Omental fat pad (tissue), 4 donors: ENCODE measurements around the gene KRT74. TPM values are rescaled to one million over a fixed set of nuclear protein-coding genes. Genes with fewer than 3 reads are reported as not detected.

ENCODE experiments used
- ATAC-seq: fragments of 150-250 bp; one replicate; pipeline ENCODE4 v1.9.1; 2016; ENCODE audit warnings: mild to moderate bottlenecking, moderate library complexity; ENCODE audit not compliant: low FRiP score
- DNase-seq: peaks from one replicate; pipeline ENCODE4 v3.0.0-alpha.2; 2019; ENCODE audit warnings: low spot score
- total RNA-seq, 4 donors: library from RNA; depleted of rRNA; stranded (reverse); fragments of >200 nt; gene quantifications; one replicate each; pipeline ENCODE4 v1.1.0, GENCODE V29; 2016
- TF ChIP-seq, protein P1 (sequence below), 3 donors: fragments of 450-650 bp; IDR thresholded peaks; one replicate each; pipeline ENCODE4 v1.5.1; 2016 to 2017; ENCODE audit warnings: antibody characterized with exemption in 3 of 3, mild to moderate bottlenecking in 3 of 3, moderate library complexity in 2 of 3

KRT74 gene
- total RNA-seq, 4 donors from 2014 or later, result not detected

DNA sequence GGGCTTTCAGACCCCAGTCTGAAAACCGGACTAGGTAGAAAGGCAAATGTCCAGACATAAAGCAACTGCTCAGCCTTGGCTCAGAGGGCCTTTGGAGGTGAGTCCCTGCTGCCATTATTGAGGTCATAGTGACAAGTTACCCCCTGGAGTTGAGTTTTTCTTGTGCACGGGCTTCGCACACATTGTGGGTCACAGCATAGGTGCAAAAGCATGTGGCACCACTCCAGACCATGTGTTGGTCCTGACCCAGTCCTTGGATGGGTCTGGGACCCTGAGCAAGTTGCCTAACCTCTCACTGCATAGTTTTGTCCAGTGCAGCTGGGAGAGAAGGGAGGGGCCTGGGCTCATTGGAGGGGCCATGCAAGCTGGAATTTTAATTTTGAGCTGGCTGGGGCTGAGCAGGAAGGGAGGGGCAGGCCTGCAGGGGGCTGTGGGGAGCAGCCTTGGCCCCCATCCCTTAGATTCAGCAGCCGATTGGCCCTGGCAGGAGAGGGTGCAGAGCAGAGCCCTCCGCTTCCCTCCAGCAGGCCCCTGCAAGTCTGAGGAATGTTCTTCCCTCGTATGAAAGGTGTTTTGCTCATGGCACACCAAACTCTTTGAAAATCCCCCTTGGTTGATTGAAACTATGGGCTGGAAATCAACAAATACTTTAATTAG is 49.3 kb downstream of the KRT74 start:
- TF ChIP-seq, protein P1, sequence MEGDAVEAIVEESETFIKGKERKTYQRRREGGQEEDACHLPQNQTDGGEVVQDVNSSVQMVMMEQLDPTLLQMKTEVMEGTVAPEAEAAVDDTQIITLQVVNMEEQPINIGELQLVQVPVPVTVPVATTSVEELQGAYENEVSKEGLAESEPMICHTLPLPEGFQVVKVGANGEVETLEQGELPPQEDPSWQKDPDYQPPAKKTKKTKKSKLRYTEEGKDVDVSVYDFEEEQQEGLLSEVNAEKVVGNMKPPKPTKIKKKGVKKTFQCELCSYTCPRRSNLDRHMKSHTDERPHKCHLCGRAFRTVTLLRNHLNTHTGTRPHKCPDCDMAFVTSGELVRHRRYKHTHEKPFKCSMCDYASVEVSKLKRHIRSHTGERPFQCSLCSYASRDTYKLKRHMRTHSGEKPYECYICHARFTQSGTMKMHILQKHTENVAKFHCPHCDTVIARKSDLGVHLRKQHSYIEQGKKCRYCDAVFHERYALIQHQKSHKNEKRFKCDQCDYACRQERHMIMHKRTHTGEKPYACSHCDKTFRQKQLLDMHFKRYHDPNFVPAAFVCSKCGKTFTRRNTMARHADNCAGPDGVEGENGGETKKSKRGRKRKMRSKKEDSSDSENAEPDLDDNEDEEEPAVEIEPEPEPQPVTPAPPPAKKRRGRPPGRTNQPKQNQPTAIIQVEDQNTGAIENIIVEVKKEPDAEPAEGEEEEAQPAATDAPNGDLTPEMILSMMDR (IDR thresholded peaks at IDR 0.05), result no peak
- ATAC-seq, result no peak
- no peak for DNase-seq

DNA sequence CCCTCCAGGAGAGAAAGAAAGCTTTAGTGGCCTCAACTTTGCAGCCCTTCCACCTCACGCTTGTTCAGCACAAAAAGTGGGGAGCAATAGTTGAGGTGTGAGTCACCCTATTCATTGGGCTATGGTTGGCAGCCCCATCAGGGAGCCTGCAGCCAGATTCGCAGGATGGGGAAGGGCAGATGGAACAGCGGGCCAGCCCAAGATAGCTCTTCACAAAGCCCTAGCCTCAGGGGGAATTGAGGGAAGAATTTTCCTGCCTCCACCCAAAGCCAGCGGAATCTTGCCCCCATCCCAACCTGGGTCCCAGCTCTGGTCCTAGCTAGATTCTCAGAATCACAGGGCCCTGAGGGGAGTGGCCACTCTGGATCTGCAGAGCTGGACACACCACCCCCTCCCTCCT is 49.8 kb downstream of the KRT74 start:
- ATAC-seq (no peak), DNase-seq (no peak)
- TF ChIP-seq, protein P1 (IDR thresholded peaks at IDR 0.05), result no peak

DNA sequence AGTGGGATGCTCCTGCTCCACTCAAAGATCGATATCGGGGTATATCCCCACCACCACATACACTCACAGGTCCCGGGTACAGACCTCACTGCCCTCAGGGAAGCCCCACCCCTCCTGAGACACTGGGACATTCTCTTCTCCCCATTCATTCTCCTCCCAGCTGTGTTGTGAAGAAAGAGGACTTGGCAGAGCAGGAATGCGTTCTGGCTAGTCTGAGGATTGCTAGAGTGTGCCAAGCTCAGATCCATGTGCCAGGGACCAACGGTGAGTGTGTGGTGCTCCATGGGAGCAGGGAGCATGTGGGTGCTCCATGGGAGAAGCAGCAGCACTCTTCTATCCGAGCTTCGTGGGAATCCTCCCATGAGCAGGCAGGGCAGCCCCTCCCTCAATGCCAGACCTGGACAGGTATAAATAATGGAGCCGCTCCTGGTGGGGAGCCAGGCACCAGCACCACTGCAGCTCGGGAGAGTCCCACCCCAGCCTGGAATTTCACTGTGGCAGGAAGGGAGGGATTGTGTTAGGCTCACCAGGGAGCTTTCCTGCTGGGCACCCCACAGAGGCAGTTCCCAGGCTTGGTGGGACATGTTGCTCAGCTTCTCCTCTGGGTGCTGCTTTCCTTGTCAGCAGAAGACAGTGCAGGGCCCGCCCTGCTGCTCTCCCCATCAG is 51.2 kb downstream of the KRT74 start:
- ATAC-seq, result peak; percentile 73
- DNase-seq, result no peak
- TF ChIP-seq, protein P1 (IDR thresholded peaks at IDR 0.05), result no peak

DNA sequence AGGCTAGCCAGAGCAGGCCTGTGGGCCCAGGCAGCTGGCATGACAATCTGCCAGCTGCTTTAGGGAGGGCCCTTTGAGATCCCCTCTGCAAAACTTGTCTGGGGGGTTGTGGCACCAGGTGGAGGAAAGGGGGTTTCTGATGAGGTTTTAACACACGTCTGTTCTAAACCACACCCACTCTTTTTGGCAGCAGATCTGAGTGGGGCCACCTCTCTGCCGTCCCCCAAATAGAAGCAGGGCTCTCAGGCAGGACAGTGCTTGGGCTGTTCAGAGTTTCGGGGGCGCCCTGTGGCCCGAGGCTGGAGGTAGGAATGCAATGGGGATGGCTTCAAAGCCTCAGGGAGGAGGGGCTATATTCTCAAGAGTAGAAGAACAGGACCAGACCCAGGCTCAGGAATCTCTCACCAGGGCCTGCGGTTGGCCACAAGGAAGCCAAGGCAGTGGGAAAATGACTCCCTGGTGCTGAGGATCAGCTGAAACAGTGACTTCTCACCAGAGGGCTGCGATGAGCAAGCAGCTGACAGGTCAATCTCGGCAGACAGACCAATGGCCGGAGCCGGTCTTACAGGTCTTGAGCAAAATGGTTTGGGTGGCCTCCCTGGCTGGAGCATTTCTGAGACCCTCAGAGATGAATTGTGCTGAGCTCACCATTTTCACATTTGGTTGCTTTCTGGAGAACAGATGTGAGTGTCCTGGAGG is 51.9 kb downstream of the KRT74 start:
- TF ChIP-seq, protein P1 (IDR thresholded peaks at IDR 0.05), result no peak
- DNase-seq (no peak), ATAC-seq (no peak)

DNA sequence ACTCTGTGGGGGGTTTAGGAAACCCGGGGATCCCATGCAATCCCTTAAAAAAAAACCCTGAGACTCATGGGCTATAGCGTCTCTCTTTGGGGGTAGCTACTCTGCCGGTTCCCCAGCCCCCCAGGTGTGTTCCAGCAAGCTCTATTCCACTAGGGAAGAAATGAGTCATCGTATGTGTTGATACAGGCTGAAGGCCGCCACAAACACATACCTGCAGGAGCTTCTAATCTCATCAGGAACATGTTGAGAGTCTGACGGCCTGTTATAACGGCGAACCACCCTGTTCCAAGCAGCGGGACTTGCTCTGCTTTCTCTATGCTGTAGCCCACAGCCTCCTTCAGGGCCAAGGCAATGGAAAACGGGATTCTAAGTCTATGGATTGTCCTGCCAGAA is 52.5 kb downstream of the KRT74 start:
- ATAC-seq (no peak), DNase-seq (no peak)
- TF ChIP-seq, protein P1 (IDR thresholded peaks at IDR 0.05), result no peak

DNA sequence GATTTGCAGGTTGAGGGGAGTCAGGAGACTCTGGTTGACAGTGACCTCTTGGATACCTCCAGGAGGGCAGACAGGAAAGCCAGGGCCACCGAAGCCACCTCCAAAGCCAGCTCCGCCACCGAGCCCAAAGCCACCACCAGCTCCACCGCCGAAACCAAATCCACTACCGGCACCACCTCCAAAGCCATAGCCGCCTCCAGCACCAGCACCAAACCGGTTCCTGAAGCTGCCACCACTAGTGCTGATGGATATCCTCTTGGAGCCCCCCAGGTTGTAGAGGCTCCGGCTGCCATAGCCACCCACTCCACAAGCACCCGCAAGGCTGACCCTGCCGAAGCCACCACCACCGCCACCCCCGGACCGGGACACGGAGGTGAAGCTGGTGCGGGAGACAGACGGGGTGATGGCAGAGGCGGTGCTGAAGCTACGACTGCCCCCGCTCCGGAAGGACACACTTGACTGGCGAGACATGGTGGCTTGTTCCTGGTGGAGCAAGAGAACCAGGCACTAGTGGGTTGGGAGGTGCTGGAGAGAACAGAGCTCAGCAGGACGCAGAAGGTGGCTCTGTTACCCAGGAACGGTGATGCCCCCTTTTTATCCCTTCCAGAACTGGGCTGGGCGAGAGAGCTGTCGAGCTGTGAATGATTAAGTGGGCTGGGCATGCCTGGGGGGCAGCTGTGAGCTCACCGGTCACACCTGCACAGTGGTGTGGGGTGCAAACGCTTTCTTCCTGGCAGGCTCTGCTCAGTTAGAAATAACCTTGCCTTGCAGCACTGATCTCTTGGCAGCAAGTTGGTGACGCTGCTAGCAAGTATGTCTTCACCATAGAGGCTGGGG is 53.6 kb downstream of the KRT74 start, which contains the start of gene KRT5:
KRT5 (minus strand) TSS at position 569 of the 837 bp plus-strand sequence; CDS start at position 471, 98 bp downstream.
- TF ChIP-seq, protein P1 (IDR thresholded peaks at IDR 0.05), result no peak
- DNase-seq (no peak), ATAC-seq (peak; percentile 12)
